ENCODE data around the gene GRB14. TPM values are rescaled to one million over a fixed set of nuclear protein-coding genes. Genes with fewer than 3 reads are reported as not detected.

Gene GRB14
- total and polyA plus RNA-seq, 10 of the 15 experiments (the other 5 are each of a cell fraction or from before 2014, with no cell fraction given), result not detected

DNA sequence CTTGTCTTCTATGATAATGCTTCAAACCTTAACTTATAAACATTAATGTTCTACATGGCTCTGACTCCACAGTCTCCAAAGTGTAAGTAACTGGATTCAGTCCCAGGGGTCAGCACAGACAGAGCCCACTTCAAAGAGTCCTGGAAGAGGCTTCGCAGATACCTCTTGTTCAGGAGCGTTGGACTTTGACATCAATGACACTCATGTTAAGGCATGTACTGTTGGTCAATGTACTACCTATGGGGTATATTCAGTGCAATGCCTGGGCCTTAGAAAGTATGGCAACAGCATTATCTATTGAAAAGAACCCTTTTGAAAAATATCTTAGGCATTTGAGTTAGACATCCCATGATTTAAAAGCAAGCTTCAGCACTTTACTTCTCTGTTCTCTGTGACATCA lies 143.1 kb downstream of the GRB14 start (continued):
- TF ChIP-seq FOXM1 (IDR thresholded peaks at IDR 0.05; ENCODE audit: low read depth, low read length) (no peak), SIN3A (IDR thresholded peaks at IDR 0.05; ENCODE audit: low read depth, low read length) (no peak), CEBPB (IDR thresholded peaks at IDR 0.05; ENCODE audit: borderline replicate concordance in 1 of 2, low read depth in 2 of 2, low read length in 2 of 2) (no peak), MEF2B (IDR thresholded peaks at IDR 0.05; ENCODE audit: partially characterized antibody, poor library complexity, severe bottlenecking) (no peak), BMI1 (IDR thresholded peaks at IDR 0.05; ENCODE audit: borderline replicate concordance) (no peak), SREBF2 (IDR thresholded peaks at IDR 0.05; ENCODE audit: low read length) (no peak), NFYB (IDR thresholded peaks at IDR 0.05; ENCODE audit: insufficient read depth, low read depth, low read length) (no peak), MYC (IDR thresholded peaks at IDR 0.05; ENCODE audit: insufficient read depth, insufficient read length, insufficient replicate concordance, low read length, severe bottlenecking) (no peak)

DNA sequence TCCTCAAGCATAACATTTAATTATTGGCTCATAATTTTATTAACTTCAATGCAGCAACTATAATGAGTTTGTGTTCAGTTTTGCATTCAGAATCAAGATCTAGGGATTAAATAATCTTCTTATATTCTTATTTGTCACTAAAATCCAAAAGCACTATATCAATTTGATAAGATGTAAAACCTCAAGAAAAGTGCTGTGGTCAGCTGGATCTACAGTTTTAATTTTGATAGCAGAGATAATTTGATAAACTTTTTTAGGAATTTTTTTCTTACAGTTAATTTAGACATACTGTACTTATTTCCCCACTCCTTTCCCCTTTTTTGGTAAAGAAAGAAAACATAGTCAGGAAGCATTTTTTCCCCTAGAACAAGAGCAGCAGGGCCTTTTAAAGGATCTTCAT lies 146.4 kb downstream of the GRB14 start:
- no TSS peak for BruUV-seq (replicated peaks)
- H3K27me3 ChIP-seq (replicated peaks in 1 of 2; ENCODE audit: control insufficient read depth in 2 of 2, insufficient read depth in 2 of 2, low read length in 1 of 2), result no peaks in the 10 kb centered on the region
- H3K27ac ChIP-seq (ENCODE audit: control insufficient read depth, insufficient read depth), result no peak overlapping the region
- intact Hi-C loops (cut with micrococcal nuclease; ENCODE audit: unreplicated experiment) (no loop called here), in situ Hi-C loops (cut with MboI) (no loop called here)
- H3K9me3 ChIP-seq (replicated peaks; ENCODE audit: control insufficient read depth, insufficient read depth, low read length), result no peaks in the 10 kb centered on the region
- H4K20me1 ChIP-seq (ENCODE audit: control insufficient read depth, insufficient read depth), result no peaks in the 10 kb centered on the region
- H3K4me1 ChIP-seq (ENCODE audit: control insufficient read depth, insufficient read depth, low read length), result no peaks in the 10 kb centered on the region
- ChIA-PET POLR2A (no interaction called here), SMC1A (ENCODE audit: uncharacterized antibody, unreplicated experiment) (interaction anchor here (0.6 kb wide), 1 partner anchor 1326 kb away, joined by 3 read pairs; no protein-coding TSS in a partner anchor), CTCF (interaction anchor here (0.6 kb wide), 1 partner anchor 482 kb away, joined by 3 read pairs; no protein-coding TSS in a partner anchor), RAD21 (ENCODE audit: unreplicated experiment) (no interaction called here)
- H3K9ac ChIP-seq (ENCODE audit: control insufficient read depth, insufficient read depth, low read length), result no peak overlapping the region
- no peak for FAIRE-seq
- no peak overlapping the region for H2AFZ ChIP-seq (ENCODE audit: control insufficient read depth, low read depth, low read length)
- no peak overlapping the region for H3K4me2 ChIP-seq (ENCODE audit: control insufficient read depth, insufficient read depth)
- no peak for ATAC-seq
- H3K4me3 ChIP-seq, result no peak overlapping the region
- no peaks in the 10 kb centered on the region for H3K36me3 ChIP-seq (ENCODE audit: control insufficient read depth in 2 of 2, insufficient read depth in 2 of 2, low read length in 1 of 2)
- DNase-seq (ENCODE audit: low read depth, low spot score), result no peak
- no peaks in the 10 kb centered on the region for H3K79me2 ChIP-seq (ENCODE audit: control insufficient read depth, insufficient read depth, low read length)
- TF ChIP-seq POLR2A (IDR thresholded peaks at IDR 0.05; ENCODE audit: low read depth, low read length) (no peak), IKZF2 (IDR thresholded peaks at IDR 0.05) (no peak), GATAD2B (conservative IDR thresholded peaks at IDR 0.05; ENCODE audit: low read depth) (no peak), CBFB (IDR thresholded peaks at IDR 0.05; ENCODE audit: low read depth) (no peak), STAT3 (IDR thresholded peaks at IDR 0.05; ENCODE audit: low read depth, low read length) (no peak), ZNF384 (IDR thresholded peaks at IDR 0.05; ENCODE audit: borderline replicate concordance, low read depth, low read length) (no peak), YBX1 (IDR thresholded peaks at IDR 0.05) (no peak), SUPT20H (IDR thresholded peaks at IDR 0.05; ENCODE audit: borderline replicate concordance, control insufficient read depth, low read depth, low read length) (no peak), NR2C1 (IDR thresholded peaks at IDR 0.05) (no peak), ASH2L (IDR thresholded peaks at IDR 0.05; ENCODE audit: borderline replicate concordance, low read depth) (no peak), ZZZ3 (IDR thresholded peaks at IDR 0.05; ENCODE audit: control insufficient read depth, insufficient read length, low read depth) (no peak), PAX5 (IDR thresholded peaks at IDR 0.05; ENCODE audit: borderline replicate concordance, low read depth, low read length) (no peak), KLF5 (IDR thresholded peaks at IDR 0.05; ENCODE audit: partially characterized antibody) (no peak), CHD4 (IDR thresholded peaks at IDR 0.05) (no peak)
- TF ChIP-seq, protein P1, sequence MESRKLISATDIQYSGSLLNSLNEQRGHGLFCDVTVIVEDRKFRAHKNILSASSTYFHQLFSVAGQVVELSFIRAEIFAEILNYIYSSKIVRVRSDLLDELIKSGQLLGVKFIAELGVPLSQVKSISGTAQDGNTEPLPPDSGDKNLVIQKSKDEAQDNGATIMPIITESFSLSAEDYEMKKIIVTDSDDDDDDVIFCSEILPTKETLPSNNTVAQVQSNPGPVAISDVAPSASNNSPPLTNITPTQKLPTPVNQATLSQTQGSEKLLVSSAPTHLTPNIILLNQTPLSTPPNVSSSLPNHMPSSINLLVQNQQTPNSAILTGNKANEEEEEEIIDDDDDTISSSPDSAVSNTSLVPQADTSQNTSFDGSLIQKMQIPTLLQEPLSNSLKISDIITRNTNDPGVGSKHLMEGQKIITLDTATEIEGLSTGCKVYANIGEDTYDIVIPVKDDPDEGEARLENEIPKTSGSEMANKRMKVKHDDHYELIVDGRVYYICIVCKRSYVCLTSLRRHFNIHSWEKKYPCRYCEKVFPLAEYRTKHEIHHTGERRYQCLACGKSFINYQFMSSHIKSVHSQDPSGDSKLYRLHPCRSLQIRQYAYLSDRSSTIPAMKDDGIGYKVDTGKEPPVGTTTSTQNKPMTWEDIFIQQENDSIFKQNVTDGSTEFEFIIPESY (IDR thresholded peaks at IDR 0.05), result no peak

Data from GM12878 (cell line).